GM12878 (cell line): ENCODE measurements around the gene TYSND1. TPM values are rescaled to one million over a fixed set of nuclear protein-coding genes. Genes with fewer than 3 reads are reported as not detected.
A peak's percentile ranks its signal among the peaks of the same experiment; 100 is the strongest.

Experiments used
- ATAC-seq: fragments of 200-7000 bp; cut with Tn5 transposase; 3 replicates; pipeline ENCODE4 v1.9.1; 2020; ENCODE audit warnings: mild to moderate bottlenecking, moderate library complexity
- BruUV-seq: library from RNA; stranded (reverse); fragments of 400-500 nt; replicated peaks from 2 replicates; lab custom pipeline; 2021; lab: Mats Ljungman, UMichigan
- CTCF ChIA-PET: fragments of 300-600 bp; sonication (Branson Sonifier 250); formaldehyde crosslinking; extraction: SDS; loops from one replicate; lab custom pipeline; 2021; ENCODE audit warnings: inconsistent platforms; lab: Yijun Ruan, JAX
- POLR2A ChIA-PET: fragments of 350-600 bp; formaldehyde crosslinking; extraction: SDS; loops from one replicate; lab custom pipeline; 2021; ENCODE audit warnings: inconsistent platforms; lab: Charles Lee
- RAD21 ChIA-PET: fragments of 300-600 bp; sonication (Branson Sonifier 250); formaldehyde crosslinking; loops from one replicate; lab custom pipeline; 2023; ENCODE audit warnings: antibody characterized with exemption; ENCODE audit not compliant: unreplicated experiment; lab: Charles Lee
- SMC1A ChIA-PET: fragments of 300-600 bp; sonication (Branson Sonifier 250); formaldehyde crosslinking; loops from one replicate; lab custom pipeline; 2023; ENCODE audit not compliant: unreplicated experiment, uncharacterized antibody; lab: Charles Lee
- DNase-seq: peaks from one replicate; pipeline ENCODE4 v3.0.0-alpha.2; 2011; ENCODE audit warnings: low read depth, low spot score
- FAIRE-seq: peaks from 3 replicates; lab custom pipeline; 2011; peaks lifted over from hg19 to GRCh38; lab: Jason Lieb, UNC
- H2AFZ ChIP-seq: 2 replicates; pipeline ENCODE4 v1.6.0; 2011; ENCODE audit warnings: low read depth, low read length, control low read depth; ENCODE audit not compliant: control insufficient read depth
- H3K27ac ChIP-seq: 2 replicates; pipeline ENCODE4 v1.5.1; 2011; ENCODE audit warnings: control low read depth; ENCODE audit not compliant: control insufficient read depth, insufficient read depth
- H3K27me3 ChIP-seq, 2 experiments: replicated peaks in 1 of 2; 2 replicates each; pipeline versions ENCODE4 v1.6.0 to v1.6.1; 2011; ENCODE audit warnings: low read length in 1 of 2; ENCODE audit not compliant: control insufficient read depth in 2 of 2, insufficient read depth in 2 of 2
- H3K36me3 ChIP-seq, 2 experiments: 2 replicates each; pipeline ENCODE4 v1.5.1; 2011; ENCODE audit warnings: low read length in 1 of 2; ENCODE audit not compliant: control insufficient read depth in 2 of 2, insufficient read depth in 2 of 2
- H3K4me1 ChIP-seq: 2 replicates; pipeline ENCODE4 v1.6.1; 2011; ENCODE audit warnings: mild to moderate bottlenecking, low read length, moderate library complexity, mixed read lengths; ENCODE audit not compliant: control insufficient read depth, insufficient read depth
- H3K4me2 ChIP-seq: 2 replicates; pipeline ENCODE4 v1.6.0; 2011; ENCODE audit warnings: control low read depth; ENCODE audit not compliant: control insufficient read depth, insufficient read depth
- H3K4me3 ChIP-seq: fragments of 200-600 bp; sonication (generic); 2 replicates; pipeline ENCODE4 v1.5.1; 2016
- H3K79me2 ChIP-seq: 2 replicates; pipeline ENCODE4 v1.6.0; 2011; ENCODE audit warnings: low read length; ENCODE audit not compliant: control insufficient read depth, insufficient read depth
- H3K9ac ChIP-seq: 2 replicates; pipeline ENCODE4 v1.8.0; 2011; ENCODE audit warnings: low read length, control low read depth, mixed read lengths; ENCODE audit not compliant: control insufficient read depth, insufficient read depth
- H3K9me3 ChIP-seq: replicated peaks from 3 replicates; pipeline ENCODE4 v1.5.1; 2011; ENCODE audit warnings: mild to moderate bottlenecking, low read length; ENCODE audit not compliant: control insufficient read depth, insufficient read depth
- H4K20me1 ChIP-seq: 2 replicates; pipeline ENCODE4 v1.6.0; 2011; ENCODE audit not compliant: control insufficient read depth, insufficient read depth
- CBX5 ChIP-seq: sonication (generic); IDR thresholded peaks from 2 replicates; pipeline ENCODE4 v1.6.1; 2016; ENCODE audit warnings: low read depth, moderate library complexity, mild to moderate bottlenecking, inconsistent platforms
- CREB1 ChIP-seq: IDR thresholded peaks from 2 replicates; pipeline ENCODE4 v1.6.1; 2012; ENCODE audit warnings: low read depth, mild to moderate bottlenecking, inconsistent platforms
- ESRRA ChIP-seq: IDR thresholded peaks from 2 replicates; pipeline ENCODE4 v1.6.1; 2012; ENCODE audit warnings: mild to moderate bottlenecking, low read length, improper control_type of control experiment
- IRF4 ChIP-seq: IDR thresholded peaks from 2 replicates; pipeline ENCODE4 v1.6.1; 2011; ENCODE audit warnings: low read depth, low read length
- JUNB ChIP-seq: IDR thresholded peaks from 2 replicates; pipeline ENCODE4 v1.6.1; 2016; ENCODE audit warnings: antibody characterized with exemption, mild to moderate bottlenecking
- NFYA ChIP-seq: IDR thresholded peaks from 2 replicates; pipeline ENCODE4 v1.6.1; 2011; ENCODE audit warnings: low read depth, mild to moderate bottlenecking, low read length, improper control_type of control experiment, borderline replicate concordance
- RUNX3 ChIP-seq: IDR thresholded peaks from 2 replicates; pipeline ENCODE4 v1.6.1; 2012; ENCODE audit warnings: low read length, inconsistent platforms
- SMAD5 ChIP-seq: IDR thresholded peaks from 2 replicates; pipeline ENCODE4 v1.6.1; 2016; ENCODE audit warnings: antibody characterized with exemption, low read depth
- SMARCA5 ChIP-seq: fragments of 450-650 bp; IDR thresholded peaks from 2 replicates; pipeline ENCODE4 v1.6.1; 2017; ENCODE audit warnings: mild to moderate bottlenecking
- SPI1 ChIP-seq: IDR thresholded peaks from 2 replicates; pipeline ENCODE4 v1.6.1; 2011; ENCODE audit warnings: low read depth, mild to moderate bottlenecking, low read length, moderate library complexity, borderline replicate concordance; ENCODE audit not compliant: insufficient read depth
- ZBTB33 ChIP-seq: fragments of 450-650 bp; IDR thresholded peaks from 2 replicates; pipeline ENCODE4 v1.6.1; 2017; ENCODE audit warnings: mild to moderate bottlenecking
- ZNF384 ChIP-seq: IDR thresholded peaks from 2 replicates; pipeline ENCODE4 v1.6.1; 2012; ENCODE audit warnings: low read depth, mild to moderate bottlenecking, low read length, improper control_type of control experiment, borderline replicate concordance
- WGBS: methylation state at CpG from one replicate; pipeline ENCODE4 v1.1.6; 2016; ENCODE audit warnings: low lambda C conversion rate; ENCODE audit not compliant: insufficient replicate concordance, insufficient coverage; ENCODE audit errors: missing lambda C conversion rate; 5-methylcytosine and 5-hydroxymethylcytosine counted together
- in situ Hi-C: fragments of 300-500 bp; cut with MboI; formaldehyde crosslinking; loops from 9 replicates; pipeline ENCODE4 v1.14.3; 2018; ENCODE audit warnings: mixed read lengths
- intact Hi-C: fragments of 100-400 bp; cut with micrococcal nuclease; formaldehyde crosslinking; loops from one replicate; pipeline ENCODE4 v1.14.2; 2022; ENCODE audit not compliant: unreplicated experiment
- polyA plus RNA-seq, 11 experiments: library from polyadenylated mRNA; depleted of rRNA in 4 of 11; unstranded in 6 of 11; stranded (reverse) in 5 of 11; fragments of >200 nt; fragmentation: Nextera tagmentation in 4 of 11; fragmentation: Illumina TruSeq in 1 of 11; extraction: Ambion mirVana in 4 of 11; extraction: Trizol in 1 of 11; gene quantifications; 1 replicate in 1 of 11; 2 replicates in 10 of 11; pipeline versions ENCODE4 v1.2.1 to v1.2.3, GENCODE V29; 2011 to 2016; ENCODE audit warnings: inconsistent platforms in 2 of 11, missing spikeins in 2 of 11, low read depth in 1 of 11
- total RNA-seq, 4 experiments: library from RNA; depleted of rRNA in 3 of 4; stranded (reverse); fragments of >200 nt in 3 of 4; fragmentation: Illumina TruSeq in 1 of 4; extraction: Trizol in 1 of 4; gene quantifications; 2 replicates each; pipeline versions ENCODE4 v1.2.1 to v1.2.3, GENCODE V29; 2013 to 2021

TYSND1 gene
- total and polyA plus RNA-seq, 10 of the 15 experiments (the other 5 are each of a cell fraction or from before 2014, with no cell fraction given), result 1.9 to 21.4 (median 12.0) TPM

DNA sequence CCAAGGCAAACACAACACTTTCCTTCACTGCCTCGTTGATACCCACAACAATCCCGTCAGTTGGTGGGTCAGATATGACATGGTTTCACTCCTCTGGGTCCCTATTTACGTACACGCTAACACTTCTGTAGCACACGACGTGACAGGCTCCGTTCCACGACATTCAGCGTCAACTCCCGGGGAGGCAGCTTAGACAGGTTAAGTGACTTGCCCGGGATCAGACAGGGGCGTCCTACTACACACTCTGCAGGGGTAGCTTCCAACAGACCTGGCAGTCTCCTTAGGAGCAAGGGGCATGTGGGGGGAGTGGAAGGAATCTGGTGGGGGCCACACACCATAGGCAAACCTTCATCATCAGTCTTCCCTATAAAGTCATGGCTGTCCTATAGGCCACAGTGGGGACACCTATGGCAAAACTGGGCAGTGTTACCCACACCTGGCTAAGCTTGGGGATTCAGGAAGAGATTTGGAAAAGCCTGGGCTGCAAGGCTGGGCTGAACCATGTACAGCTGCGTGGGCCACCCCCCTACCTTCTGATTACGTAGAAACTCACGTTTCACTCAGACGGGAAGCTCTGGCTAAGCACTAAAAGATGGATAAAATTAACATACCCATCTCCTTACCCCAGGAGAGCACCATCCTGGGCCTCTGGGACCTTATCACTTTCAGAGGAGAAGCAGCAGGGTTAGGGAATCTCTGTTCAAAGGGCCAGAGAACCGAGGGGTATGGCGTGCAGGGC is 2.0 kb downstream of the TYSND1 start:
- no peaks in the 10 kb centered on the region for H3K9me3 ChIP-seq
- H3K27me3 ChIP-seq, result no peaks in the 10 kb centered on the region
- intact Hi-C loops (loop anchor here (2.0 kb wide), 1 partner anchor 28 kb away; no protein-coding TSS in a partner anchor), in situ Hi-C loops (no loop called here)
- peak overlapping the region; percentile 88 for H3K4me3 ChIP-seq
- DNase-seq, result no peak
- FAIRE-seq, result no peak
- peaks cover 3% of the 10 kb centered on the region; the same call in 1 of the 2 replicates for H3K4me1 ChIP-seq
- no peaks in the 10 kb centered on the region; the same call in none of the 2 replicates for H4K20me1 ChIP-seq
- peaks cover 0 to 1% of the 10 kb centered on the region in 2 experiments; a peak in 3 of 4 replicates for H3K36me3 ChIP-seq
- POLR2A ChIA-PET, result interaction anchor here (2.5 to 2.6 kb wide), 2 partner anchors 25 to 26 kb away, joined by 8 to 45 read pairs; partner anchors contain the start of gene SAR1A
- BruUV-seq, result no TSS peak
- no peak overlapping the region; the same call in 1 of the 2 replicates for H3K27ac ChIP-seq
- CTCF ChIA-PET, result interaction anchor here (0.9 to 8.4 kb wide), 16 partner anchors 8 to 220 kb away, joined by 3 to 173 read pairs (median 6); partner anchors contain the start of genes AIFM2 and SAR1A
- WGBS, result 84% methylated on average over 18 of the region's 18 CpGs
- no peak for ATAC-seq
- SMC1A ChIA-PET, result interaction anchor here (1.2 to 3.6 kb wide), 11 partner anchors 8 to 210 kb away, joined by 4 to 42 read pairs (median 5); partner anchors contain the start of genes AIFM2 and SAR1A
- peak overlapping the region; percentile 71 for H3K9ac ChIP-seq
- peaks cover 23% of the 10 kb centered on the region for H3K79me2 ChIP-seq
- no peak for TF ChIP-seq ESRRA
- TF ChIP-seq SMARCA5, result no peak
- TF ChIP-seq CBX5, result no peak
- TF ChIP-seq CREB1, result no peak
- TF ChIP-seq ZNF384, result no peak
- TF ChIP-seq RUNX3, result no peak
- no peak for TF ChIP-seq SPI1
- no peak for TF ChIP-seq NFYA
- no peak for TF ChIP-seq SMAD5
- no peak for TF ChIP-seq JUNB
- no peak for TF ChIP-seq IRF4
- no peak for TF ChIP-seq ZBTB33
- RAD21 ChIA-PET, result interaction anchor here (1.5 to 3.3 kb wide), 5 partner anchors 15 to 186 kb away, joined by 3 to 28 read pairs (median 16); partner anchors contain the start of gene SAR1A
- H2AFZ ChIP-seq, result no peak overlapping the region
- H3K4me2 ChIP-seq, result peak overlapping the region; percentile 70
